Natural killer cell (primary cell): Measurements from ENCODE around the gene PPP1R12B. TPM values are rescaled to one million over a fixed set of nuclear protein-coding genes. Genes with fewer than 3 reads are reported as not detected.
"Not testable (repeated sequence)": the region's sequence is repeated elsewhere in the genome, so short reads cannot be mapped to it uniquely, and the experiment has no call there.

Experiments used
- ATAC-seq, 3 donors: fragments of 150-1000 bp in 2 of 3; fragments of 200-7000 bp in 1 of 3; cut with Tn5 transposase; 1 replicate in 1 of 3; 2 replicates in 2 of 3; pipeline ENCODE4 v1.10.0; 2021; ENCODE audit warnings: mild to moderate bottlenecking in 2 of 3, moderate library complexity in 2 of 3
- DNase-seq, 2 donors: peaks; one replicate each; pipeline versions ENCODE4 v3.0.0 to v3.0.0-alpha.2; 2013 to 2021; ENCODE audit warnings: mixed read lengths in 1 of 2
- H3K27ac ChIP-seq: one replicate; pipeline ENCODE4 v1.5.1; 2013; ENCODE audit warnings: mild to moderate bottlenecking, low read length
- H3K27me3 ChIP-seq: one replicate; pipeline ENCODE4 v1.6.1; 2013; ENCODE audit warnings: low read length; ENCODE audit not compliant: control insufficient read depth, insufficient read depth
- H3K36me3 ChIP-seq: one replicate; pipeline ENCODE4 v1.6.1; 2013; ENCODE audit warnings: low read length; ENCODE audit not compliant: control insufficient read depth, insufficient read depth
- H3K4me1 ChIP-seq: one replicate; pipeline ENCODE4 v1.6.1; 2013; ENCODE audit warnings: low read length; ENCODE audit not compliant: control insufficient read depth, insufficient read depth
- H3K4me3 ChIP-seq: one replicate; pipeline ENCODE4 v1.5.1; 2013; ENCODE audit warnings: low read length
- H3K9me3 ChIP-seq: one replicate; pipeline ENCODE4 v1.6.1; 2013; ENCODE audit warnings: low read length; ENCODE audit not compliant: control insufficient read depth, insufficient read depth
- H3K27ac Mint-ChIP-seq, 2 donors: one replicate each; pipeline ENCODE4 v1.8.0; 2022; ENCODE audit warnings: mild to moderate bottlenecking in 2 of 2, mixed read lengths in 2 of 2, moderate library complexity in 1 of 2
- H3K27me3 Mint-ChIP-seq, 2 donors: one replicate each; pipeline ENCODE4 v1.8.0; 2022; ENCODE audit warnings: low read depth in 2 of 2, mixed read lengths in 2 of 2
- H3K36me3 Mint-ChIP-seq: one replicate; pipeline ENCODE4 v1.8.0; 2022; ENCODE audit warnings: mixed read lengths
- H3K4me1 Mint-ChIP-seq, 2 donors: one replicate each; pipeline ENCODE4 v1.8.0; 2022; ENCODE audit warnings: mixed read lengths in 2 of 2
- H3K4me3 Mint-ChIP-seq: one replicate; pipeline ENCODE4 v1.8.0; 2022; ENCODE audit warnings: mild to moderate bottlenecking, moderate library complexity, mixed read lengths
- H3K9me3 Mint-ChIP-seq, 2 donors: one replicate each; pipeline ENCODE4 v1.8.0; 2022; ENCODE audit warnings: mixed read lengths in 2 of 2
- CTCF ChIP-seq: fragments of 200-600 bp; IDR thresholded peaks from one replicate; pipeline ENCODE4 v1.8.0; 2022; ENCODE audit warnings: antibody characterized with exemption
- WGBS: methylation state at CpG from one replicate; pipeline ENCODE4 v1.1.7; 2013; ENCODE audit warnings: missing lambda C conversion rate; ENCODE audit not compliant: insufficient coverage; 5-methylcytosine and 5-hydroxymethylcytosine counted together
- intact Hi-C: fragments of 100-400 bp; cut with micrococcal nuclease; formaldehyde crosslinking; loops from one replicate; pipeline ENCODE4 v1.14.2; 2022
- total RNA-seq, 4 donors: library from RNA; stranded (reverse); fragments of 120-200 nt in 1 of 4; gene quantifications; one replicate each; pipeline versions ENCODE4 v1.2.3 to v1.2.4, GENCODE V29; 2013 to 2022

PPP1R12B gene
- total RNA-seq, 3 donors from 2014 or later (not counting 1 experiment from before 2014, with no cell fraction given) = 27.8 to 47.5 (median 46.5) TPM

- H3K27me3 Mint-ChIP-seq = no peaks in the 10 kb centered on the region
- Histone ChIP-seq H3K4me1 (no peaks in the 10 kb centered on the region), H3K27ac (no peak overlapping the region), H3K27me3 (no peaks in the 10 kb centered on the region), H3K9me3 (no peaks in the 10 kb centered on the region), H3K4me3 (no peak overlapping the region), H3K36me3 (peaks cover 2% of the 10 kb centered on the region)
- no peak overlapping the region for H3K27ac Mint-ChIP-seq
- no peaks in the 10 kb centered on the region for H3K9me3 Mint-ChIP-seq
- H3K36me3 Mint-ChIP-seq = peaks cover 11% of the 10 kb centered on the region
- 97% methylated on average over 4 of the region's 4 CpGs for WGBS
- intact Hi-C loops = no loop called here
- no peak for TF ChIP-seq CTCF
- peaks cover 0 to 4% of the 10 kb centered on the region in 2 donors for H3K4me1 Mint-ChIP-seq
- DNase-seq = no peak
- ATAC-seq = no peak
- no peak overlapping the region for H3K4me3 Mint-ChIP-seq
Measured at GRCh38 chr1:202452508-202452907, 104.0 kb downstream of the PPP1R12B start.

- ATAC-seq, H3K27ac Mint-ChIP-seq, intact Hi-C loops, H3K4me3 Mint-ChIP-seq, H3K4me1 ChIP-seq, H3K27me3 Mint-ChIP-seq, H3K4me1 Mint-ChIP-seq, H3K36me3 Mint-ChIP-seq, H3K9me3 Mint-ChIP-seq, H3K9me3 ChIP-seq, H3K4me3 ChIP-seq, H3K27ac ChIP-seq, H3K36me3 ChIP-seq, H3K27me3 ChIP-seq, DNase-seq: not testable (repeated sequence)
- WGBS = 81% methylated on average over 4 of the region's 5 CpGs
Measured at GRCh38 chr1:202456372-202457169, 108.1 kb downstream of the PPP1R12B start.

- H3K9me3 ChIP-seq, H3K27me3 ChIP-seq, ATAC-seq, H3K27me3 Mint-ChIP-seq, H3K4me1 ChIP-seq, DNase-seq, H3K27ac Mint-ChIP-seq, intact Hi-C loops, H3K27ac ChIP-seq, H3K36me3 ChIP-seq, H3K4me1 Mint-ChIP-seq, H3K36me3 Mint-ChIP-seq, H3K4me3 ChIP-seq, H3K9me3 Mint-ChIP-seq, H3K4me3 Mint-ChIP-seq: not testable (repeated sequence)
Measured at GRCh38 chr1:202458651-202459050, 110.2 kb downstream of the PPP1R12B start.

- intact Hi-C loops, H3K4me1 ChIP-seq, H3K27me3 ChIP-seq, H3K4me3 Mint-ChIP-seq, H3K27ac ChIP-seq, H3K4me3 ChIP-seq, H3K4me1 Mint-ChIP-seq, H3K9me3 Mint-ChIP-seq, H3K36me3 Mint-ChIP-seq, H3K27me3 Mint-ChIP-seq, H3K27ac Mint-ChIP-seq, H3K9me3 ChIP-seq, ATAC-seq, H3K36me3 ChIP-seq, DNase-seq: not testable (repeated sequence)
Measured at GRCh38 chr1:202459470-202460142, 111.1 kb downstream of the PPP1R12B start.

GRCh38 chr1:202460143-202460495 is 111.6 kb downstream of the PPP1R12B start:
- H3K27me3 Mint-ChIP-seq, H3K27ac Mint-ChIP-seq, ATAC-seq, DNase-seq, H3K27ac ChIP-seq, H3K36me3 ChIP-seq, H3K9me3 ChIP-seq, H3K4me3 ChIP-seq, H3K4me3 Mint-ChIP-seq, H3K4me1 Mint-ChIP-seq, H3K9me3 Mint-ChIP-seq, intact Hi-C loops, H3K27me3 ChIP-seq, H3K4me1 ChIP-seq, H3K36me3 Mint-ChIP-seq: not testable (repeated sequence)
